Smooth muscle cell (in vitro differentiated cells): ENCODE measurements around the gene PLCH1. TPM values are rescaled to one million over a fixed set of nuclear protein-coding genes. Genes with fewer than 3 reads are reported as not detected.

ENCODE experiments used
- DNase-seq: peaks from one replicate; lab custom pipeline; 2025; ENCODE audit not compliant: unreplicated experiment; lab: John Stamatoyannopoulos, UW
- H2AFZ ChIP-seq: fragments of 200-600 bp; sonication (generic); 2 replicates; pipeline ENCODE4 v1.6.0; 2016; ENCODE audit warnings: antibody characterized with exemption, low read depth, mild to moderate bottlenecking
- H3F3A ChIP-seq: fragments of 200-600 bp; sonication (generic); 2 replicates; pipeline ENCODE4 v1.6.0; 2017; ENCODE audit warnings: antibody characterized with exemption, low read depth
- H3K27ac ChIP-seq: fragments of 200-600 bp; sonication (generic); 2 replicates; pipeline ENCODE4 v1.5.1; 2016; ENCODE audit warnings: low read depth, mild to moderate bottlenecking
- H3K27me3 ChIP-seq: fragments of 200-600 bp; sonication (generic); 2 replicates; pipeline ENCODE4 v1.6.1; 2016; ENCODE audit warnings: low read depth, mild to moderate bottlenecking
- H3K36me3 ChIP-seq: fragments of 200-600 bp; sonication (generic); 2 replicates; pipeline ENCODE4 v1.5.1; 2016; ENCODE audit warnings: low read depth
- H3K4me1 ChIP-seq: fragments of 200-600 bp; sonication (generic); 2 replicates; pipeline ENCODE4 v1.5.1; 2016; ENCODE audit warnings: low read depth
- H3K4me2 ChIP-seq: fragments of 200-600 bp; sonication (generic); 2 replicates; pipeline ENCODE4 v1.6.0; 2016; ENCODE audit warnings: mild to moderate bottlenecking
- H3K4me3 ChIP-seq: fragments of 200-600 bp; sonication (generic); 2 replicates; pipeline ENCODE4 v1.5.1; 2016; ENCODE audit warnings: mild to moderate bottlenecking
- H3K79me2 ChIP-seq: fragments of 200-600 bp; sonication (generic); 2 replicates; pipeline ENCODE4 v1.6.0; 2016; ENCODE audit warnings: low read depth, mild to moderate bottlenecking
- H3K9ac ChIP-seq: fragments of 200-600 bp; sonication (generic); 2 replicates; pipeline ENCODE4 v1.6.0; 2016; ENCODE audit warnings: low read depth
- H3K9me3 ChIP-seq: fragments of 200-600 bp; sonication (generic); replicated peaks from 2 replicates; pipeline ENCODE4 v1.5.1; 2016; ENCODE audit warnings: low read depth
- H4K20me1 ChIP-seq: fragments of 200-600 bp; sonication (generic); 2 replicates; pipeline ENCODE4 v1.6.0; 2016; ENCODE audit warnings: low read depth
- CTCF ChIP-seq: fragments of 200-600 bp; sonication (generic); IDR thresholded peaks from 2 replicates; pipeline ENCODE4 v1.5.1; 2017; ENCODE audit warnings: borderline replicate concordance, mild to moderate bottlenecking, antibody characterized with exemption; ENCODE audit not compliant: insufficient read depth, poor library complexity, severe bottlenecking
- WGBS: methylation state at CpG from one replicate; pipeline ENCODE4 v1.1.7; 2016; ENCODE audit warnings: low lambda C conversion rate; 5-methylcytosine and 5-hydroxymethylcytosine counted together
- polyA plus RNA-seq: library from polyadenylated mRNA; unstranded; fragments of >200 nt; fragmentation: Nextera tagmentation; extraction: Ambion mirVana; gene quantifications from 2 replicates; pipeline ENCODE4 v1.2.1, GENCODE V29; 2016
- total RNA-seq: library from RNA; depleted of rRNA; stranded (reverse); fragments of >200 nt; gene quantifications from 2 replicates; pipeline ENCODE4 v1.2.3, GENCODE V29; 2014

Gene PLCH1
- total and polyA plus RNA-seq, 2 experiments from 2014 or later, result 0.36 TPM; not detected in 1

- Histone ChIP-seq H3K9me3 (no peaks in the 10 kb centered on the region), H3F3A (no peaks in the 10 kb centered on the region), H2AFZ (no peak overlapping the region), H3K4me2 (no peak overlapping the region), H3K4me1 (peaks cover 4% of the 10 kb centered on the region), H3K4me3 (no peak overlapping the region), H3K27me3 (peaks cover 34% of the 10 kb centered on the region), H3K36me3 (no peaks in the 10 kb centered on the region), H3K9ac (no peak overlapping the region), H4K20me1 (no peaks in the 10 kb centered on the region), H3K27ac (no peak overlapping the region), H3K79me2 (no peaks in the 10 kb centered on the region)
- WGBS, result 63% methylated on average over 6 of the region's 6 CpGs
- no peak for DNase-seq
- TF ChIP-seq CTCF, result no peak
Measured at GRCh38 chr3:155702745-155703591, 41.9 kb downstream of the PLCH1 start.

- Histone ChIP-seq H3K4me1 (peaks cover 4% of the 10 kb centered on the region), H3K9ac (no peak overlapping the region), H3K9me3 (no peaks in the 10 kb centered on the region), H3K79me2 (no peaks in the 10 kb centered on the region), H3F3A (no peaks in the 10 kb centered on the region), H3K4me2 (peak overlapping the region; percentile 48), H2AFZ (peak overlapping the region; percentile 26), H4K20me1 (no peaks in the 10 kb centered on the region), H3K27me3 (peaks cover 40% of the 10 kb centered on the region), H3K36me3 (no peaks in the 10 kb centered on the region), H3K27ac (no peak overlapping the region), H3K4me3 (peak overlapping the region; percentile 9)
- 41% methylated on average over 5 of the region's 5 CpGs for WGBS
- no peak for DNase-seq
- peak; percentile 76 for TF ChIP-seq CTCF
Measured at GRCh38 chr3:155701882-155702465, 42.9 kb downstream of the PLCH1 start.

- 90% methylated on average over 2 of the region's 2 CpGs for WGBS
- no peak overlapping the region for H3K27ac ChIP-seq
- no peak overlapping the region for H2AFZ ChIP-seq
- H3F3A ChIP-seq, result no peaks in the 10 kb centered on the region
- H3K36me3 ChIP-seq, result no peaks in the 10 kb centered on the region
- DNase-seq, result no peak
- no peaks in the 10 kb centered on the region for H4K20me1 ChIP-seq
- H3K27me3 ChIP-seq, result peaks cover 43% of the 10 kb centered on the region
- H3K4me1 ChIP-seq, result no peaks in the 10 kb centered on the region
- no peak overlapping the region for H3K4me2 ChIP-seq
- no peak overlapping the region for H3K4me3 ChIP-seq
- TF ChIP-seq CTCF, result no peak
- H3K79me2 ChIP-seq, result no peaks in the 10 kb centered on the region
- no peaks in the 10 kb centered on the region for H3K9me3 ChIP-seq
- no peak overlapping the region for H3K9ac ChIP-seq
Measured at GRCh38 chr3:155697542-155697941, 47.3 kb downstream of the PLCH1 start.
